ENCODE measurements around the gene TAPT1.

TAPT1 gene

DNA sequence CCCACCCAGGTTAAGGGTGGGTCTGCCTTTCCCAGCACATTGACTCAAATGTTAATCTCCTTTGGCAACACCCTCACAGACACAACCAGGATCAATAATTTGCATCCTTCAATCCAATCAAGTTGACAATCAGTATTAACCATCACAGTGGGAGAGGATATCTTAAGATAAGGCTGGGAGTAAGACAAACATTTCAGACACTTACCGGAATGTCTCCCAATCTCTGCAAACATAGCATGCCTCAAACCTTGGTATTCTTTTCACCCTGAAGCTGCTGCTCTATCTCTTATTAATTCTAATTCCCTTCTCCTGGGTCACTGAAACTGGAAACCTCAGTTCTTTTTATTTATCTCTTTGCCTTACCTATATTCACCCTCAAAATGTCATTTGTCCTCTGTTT lies 19.0 kb upstream of the TAPT1 start:
- DNase-seq (ENCODE audit: low spot score) = no peak

DNA sequence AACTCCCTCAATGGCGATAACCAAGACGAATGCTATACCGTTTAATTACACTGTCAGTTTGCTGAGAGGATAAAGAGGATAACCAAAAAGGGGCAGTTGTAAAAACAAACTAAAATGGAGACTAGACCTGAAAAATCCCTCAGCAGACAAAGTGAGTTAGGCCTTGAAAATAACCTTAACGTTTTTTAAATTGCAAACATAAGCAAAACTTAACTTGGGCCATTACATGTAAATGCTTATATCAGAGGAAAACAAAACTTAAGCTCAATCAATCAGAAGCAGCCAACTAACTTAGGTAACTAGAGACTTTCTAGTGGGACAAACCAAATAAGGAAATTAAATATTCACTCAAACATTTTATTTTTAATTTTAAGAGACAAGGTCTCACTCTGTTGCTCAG lies 17.0 kb upstream of the TAPT1 start:
- DNase-seq (ENCODE audit: low spot score) = no peak

- no peak for DNase-seq (ENCODE audit: low spot score)
These were observed 14.0 kb upstream of the TAPT1 start for GRCh38 chr4:16240300-16240699.

GRCh38 chr4:16239086-16239485 lies 12.8 kb upstream of the TAPT1 start:
- DNase-seq (ENCODE audit: low spot score) = no peak

GRCh38 chr4:16238327-16238726 lies 12.1 kb upstream of the TAPT1 start:
- DNase-seq (ENCODE audit: low spot score) = no peak

- DNase-seq (ENCODE audit: low spot score) = no peak
These were observed 11.4 kb upstream of the TAPT1 start for GRCh38 chr4:16237715-16238114.

GRCh38 chr4:16236402-16237023 lies 10.2 kb upstream of the TAPT1 start:
- DNase-seq (ENCODE audit: low spot score) = no peak

- DNase-seq (ENCODE audit: low spot score) = no peak
These were observed 8.9 kb upstream of the TAPT1 start for GRCh38 chr4:16235209-16235608.

- no peak for DNase-seq (ENCODE audit: low spot score)
These were observed 7.4 kb upstream of the TAPT1 start for GRCh38 chr4:16233569-16234177.

DNA sequence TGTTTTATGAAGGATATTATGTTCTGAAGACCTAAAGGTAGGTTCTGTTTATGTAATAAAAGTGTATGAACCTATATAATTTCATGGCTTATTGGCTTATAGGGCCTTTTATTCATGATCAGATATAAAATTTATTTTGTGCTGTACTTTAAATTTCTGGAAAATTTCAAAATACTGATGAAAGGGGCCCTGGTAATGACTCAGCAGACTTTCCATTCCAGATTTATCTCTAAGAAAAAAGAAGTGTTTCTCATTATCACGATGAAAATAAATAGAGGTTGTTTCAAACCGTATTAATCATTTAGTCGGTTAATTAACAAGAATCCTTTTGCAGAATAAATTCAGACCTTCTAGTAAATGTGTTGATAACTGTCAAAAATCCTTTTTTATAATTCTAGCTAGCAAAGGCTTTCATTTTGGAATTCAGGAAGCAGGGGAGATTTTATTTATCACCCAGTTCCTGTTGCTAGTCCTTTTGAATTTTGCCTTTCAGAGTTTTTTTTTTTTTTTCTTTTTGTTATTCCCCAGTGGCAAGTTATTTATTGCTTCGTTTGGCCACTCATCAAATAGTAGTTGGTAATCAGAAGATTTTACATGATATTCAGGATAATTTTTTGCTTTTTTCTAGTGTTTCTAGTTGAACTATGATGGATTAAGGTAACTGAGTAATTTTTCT lies 5.4 kb upstream of the TAPT1 start:
- no peak for DNase-seq (ENCODE audit: low spot score)

GRCh38 chr4:16230308-16230707 lies 4.0 kb upstream of the TAPT1 start:
- DNase-seq (ENCODE audit: low spot score) = no peak

- DNase-seq (ENCODE audit: low spot score) = no peak
These were observed 3.3 kb upstream of the TAPT1 start for GRCh38 chr4:16229604-16230003.

GRCh38 chr4:16227462-16227868 lies 1.2 kb upstream of the TAPT1 start:
- no peak for DNase-seq (ENCODE audit: low spot score)

DNA sequence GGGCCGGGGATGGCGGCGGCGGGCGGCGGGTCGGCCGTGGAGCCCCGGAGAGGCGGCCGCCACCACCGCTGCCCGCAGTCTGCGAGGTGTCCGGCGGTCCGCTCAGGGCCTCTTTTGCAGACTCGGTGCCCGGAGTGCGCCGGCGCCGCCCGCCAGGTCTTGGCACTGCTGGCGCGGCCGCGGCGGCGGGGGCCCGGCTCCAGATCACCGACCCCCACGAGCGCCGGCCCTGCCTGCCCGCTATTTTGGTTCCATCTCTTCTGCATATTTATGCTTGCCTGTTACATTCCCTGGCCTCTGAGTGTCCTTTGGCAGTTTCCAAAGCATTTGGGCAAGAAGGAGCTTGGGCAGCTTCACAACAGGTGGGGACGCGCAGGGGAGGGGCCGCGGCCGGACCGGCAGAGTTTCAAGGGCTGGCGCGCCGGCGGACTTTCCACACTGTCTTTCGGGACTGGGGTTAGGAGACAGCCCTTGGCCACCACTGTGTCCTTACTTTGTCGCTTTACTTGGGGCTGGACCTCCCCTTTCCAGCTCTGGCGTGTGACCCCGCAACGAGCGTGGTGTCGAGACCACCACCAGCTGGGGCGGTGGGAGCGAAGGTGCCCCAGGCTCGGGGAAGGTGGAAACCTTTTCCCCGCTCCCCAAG lies 668 bp upstream of the TAPT1 start:
- no peak for DNase-seq (ENCODE audit: low spot score)

DNA sequence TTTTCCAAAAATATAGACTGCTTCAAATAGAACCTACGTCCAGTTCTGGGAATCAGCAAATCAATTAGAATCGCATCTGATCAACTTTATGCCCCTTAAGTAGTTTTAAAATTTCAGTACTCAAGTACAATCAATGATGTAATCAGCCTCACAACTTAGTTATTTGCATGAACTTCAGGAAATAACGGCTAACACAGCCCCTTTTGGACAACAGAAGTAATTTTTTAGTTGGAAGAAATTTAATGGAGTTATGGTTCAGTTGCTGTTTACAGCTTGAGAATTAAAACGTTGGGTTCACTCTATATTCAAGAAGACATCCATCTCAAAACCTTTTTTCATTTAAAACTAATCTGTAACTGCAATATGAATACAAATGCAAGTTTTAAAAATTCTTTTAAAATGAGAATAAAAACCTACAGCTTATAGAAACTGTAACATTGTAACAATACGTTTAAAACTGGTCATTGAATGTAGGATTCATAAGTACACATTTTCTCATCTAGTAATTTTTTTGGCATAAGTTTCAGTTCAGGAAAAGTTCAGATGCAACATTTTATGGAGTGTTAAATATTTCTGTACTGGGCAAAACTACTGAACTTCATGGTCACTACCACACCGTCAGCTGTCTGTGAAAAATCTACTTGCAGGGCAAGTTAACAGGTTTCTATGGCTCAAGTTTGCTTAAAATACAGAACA lies 956 bp downstream of the TAPT1 start:
- DNase-seq (ENCODE audit: low spot score) = no peak

DNA sequence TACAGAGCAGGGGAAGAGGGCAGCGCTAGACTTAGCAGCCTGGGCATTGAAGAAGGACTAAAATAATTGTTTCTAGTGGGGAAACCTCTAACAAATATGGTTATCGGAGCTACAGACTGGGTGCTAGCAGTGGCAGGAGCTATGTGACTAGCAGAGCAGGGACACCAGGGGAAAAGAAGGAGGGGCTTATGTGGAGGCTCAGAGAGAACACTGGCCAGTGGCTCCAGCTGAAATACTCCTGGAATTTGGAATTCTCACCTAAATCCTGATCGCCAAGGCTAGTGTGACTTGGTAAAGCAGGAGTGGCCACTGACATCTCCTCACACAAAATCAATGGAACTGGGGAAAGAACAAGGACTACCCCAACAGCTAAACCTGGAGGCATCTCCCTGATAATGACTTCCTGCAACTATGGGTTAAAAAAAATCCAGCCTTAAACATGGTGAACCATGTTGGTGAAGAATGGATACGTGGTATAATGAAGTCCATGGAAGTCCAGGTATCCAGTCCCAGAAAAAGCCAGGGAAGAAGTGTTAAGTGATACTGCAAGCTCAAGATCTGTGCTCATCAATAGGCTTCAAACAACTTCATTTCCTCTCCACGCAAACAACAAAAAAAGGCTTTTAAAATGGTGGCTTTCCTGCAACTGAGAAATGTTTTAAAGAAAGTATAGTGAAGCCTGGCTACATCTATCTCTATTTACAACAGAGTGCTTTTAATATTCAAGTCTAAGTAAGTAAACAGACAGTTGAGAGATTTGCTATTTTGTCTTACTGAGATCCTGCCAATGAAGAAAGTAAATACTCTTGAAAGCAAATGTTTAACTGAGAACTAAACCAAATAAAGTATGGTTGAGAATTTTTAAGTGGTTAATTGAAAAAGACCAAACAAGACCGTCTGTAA lies 1.8 kb downstream of the TAPT1 start:
- DNase-seq (ENCODE audit: low spot score) = no peak

- no peak for DNase-seq (ENCODE audit: low spot score)
These were observed 3.2 kb downstream of the TAPT1 start for GRCh38 chr4:16222957-16223527.

DNA sequence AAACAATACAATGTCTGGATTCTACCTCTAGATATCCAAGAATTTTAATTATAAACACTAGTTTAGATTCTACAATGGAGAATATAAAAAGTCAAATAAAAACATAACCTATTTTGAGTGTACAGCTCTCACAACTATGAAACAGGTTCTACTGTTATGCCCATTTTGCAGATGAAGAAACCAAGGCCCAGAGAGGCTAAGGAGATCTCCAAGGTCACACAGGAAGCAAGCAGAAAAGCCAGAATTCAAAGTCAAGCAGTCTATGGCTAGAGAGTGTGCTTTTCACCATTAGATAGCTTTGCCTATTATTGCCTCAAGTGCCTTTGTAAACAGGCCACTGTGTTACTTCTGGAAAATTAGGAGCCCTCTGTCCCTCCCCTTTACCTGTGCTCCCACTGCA lies 7.3 kb downstream of the TAPT1 start:
- no peak for DNase-seq (ENCODE audit: low spot score)

GRCh38 chr4:16217300-16218051 lies 8.8 kb downstream of the TAPT1 start:
- no peak for DNase-seq (ENCODE audit: low spot score)

- no peak for DNase-seq (ENCODE audit: low spot score)
These were observed 13.2 kb downstream of the TAPT1 start for GRCh38 chr4:16213121-16213520.
